Activated CD8-positive, alpha-beta memory T cell treated with anti-CD3 and anti-CD28 coated beads, Interleukin-2, amount 50 U/mL, for 24 hours (primary cell): Measurements from ENCODE around the gene ZNF92.
A peak's percentile ranks its signal among the peaks of the same experiment; 100 is the strongest.
"Not testable (repeated sequence)": the region's sequence is repeated elsewhere in the genome, so short reads cannot be mapped to it uniquely, and the experiment has no call there.

Experiments used
- DNase-seq: peaks from one replicate; pipeline ENCODE4 v3.0.0-alpha.2; 2020; ENCODE audit errors: extremely low read depth

Gene ZNF92

DNA sequence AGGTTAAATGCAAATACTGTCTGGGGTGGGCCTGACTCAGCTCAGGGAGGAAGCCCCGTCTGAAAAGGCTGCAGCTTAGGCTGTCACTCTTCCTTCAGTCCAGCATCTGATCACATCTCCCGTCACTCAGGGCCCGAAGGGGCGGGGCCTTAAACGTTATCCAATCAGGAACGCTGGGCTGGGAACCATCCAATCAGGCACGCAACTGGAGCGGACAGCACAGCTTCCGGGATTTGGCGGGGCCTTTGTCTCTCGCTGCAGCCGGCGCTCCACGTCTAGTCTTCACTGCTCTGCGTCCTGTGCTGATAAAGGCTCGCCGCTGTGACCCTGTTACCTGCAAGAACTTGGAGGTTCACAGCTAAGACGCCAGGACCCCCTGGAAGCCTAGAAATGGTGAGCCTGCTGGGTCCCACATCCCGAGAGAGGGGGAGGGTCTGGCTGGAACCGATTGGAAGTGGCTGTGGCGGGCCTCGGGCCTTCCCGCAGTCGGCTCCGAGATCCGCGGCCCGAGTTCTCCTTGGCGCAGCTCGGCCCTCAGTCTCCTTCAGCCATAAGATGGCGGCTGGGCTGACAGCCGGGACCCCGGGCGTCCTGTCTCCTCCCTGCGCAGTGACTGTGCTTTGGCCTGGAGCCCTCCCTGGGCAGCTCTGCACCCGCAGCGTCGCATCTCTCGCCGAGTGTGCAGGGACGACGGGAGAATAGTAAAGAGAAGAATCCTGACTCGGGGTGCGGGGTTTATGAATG is at the start of gene ZNF92:
TSS of gene ZNF92 (plus strand) at position 248 of the 744 bp plus-strand sequence. CDS start at position 391, 143 bp downstream.
- DNase-seq = peak; percentile 96

DNA sequence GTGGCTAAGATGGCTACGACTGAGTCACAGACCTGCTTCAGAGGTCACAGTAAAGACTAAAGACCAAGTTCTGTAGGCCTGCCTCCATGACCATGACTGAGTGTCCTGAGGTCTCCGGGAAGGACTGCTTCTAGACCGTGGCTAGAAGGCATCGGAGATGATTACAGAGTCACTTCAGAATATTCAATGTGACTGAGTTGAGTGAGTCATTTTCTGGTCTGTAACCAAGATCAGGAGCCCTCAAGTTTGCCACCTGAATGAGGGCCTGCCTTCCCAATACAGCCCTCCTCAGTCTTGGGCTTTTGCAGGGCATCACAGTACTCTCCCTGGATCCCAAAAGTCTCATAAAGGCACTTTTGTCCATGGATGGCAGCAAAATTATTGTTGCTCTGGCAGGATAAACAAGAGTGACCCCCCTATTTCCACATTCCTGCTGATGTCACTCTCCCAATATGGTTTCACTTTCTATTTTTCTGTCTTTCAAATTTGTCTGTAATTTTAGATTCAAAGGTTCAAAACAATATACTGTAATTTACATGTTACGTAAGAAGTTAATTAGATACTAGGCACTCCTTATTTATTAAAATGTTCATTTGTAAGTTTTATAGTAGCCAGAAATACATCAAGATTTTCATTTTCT is 47.7 kb upstream of the ZNF92 start:
- no peak for DNase-seq

DNA sequence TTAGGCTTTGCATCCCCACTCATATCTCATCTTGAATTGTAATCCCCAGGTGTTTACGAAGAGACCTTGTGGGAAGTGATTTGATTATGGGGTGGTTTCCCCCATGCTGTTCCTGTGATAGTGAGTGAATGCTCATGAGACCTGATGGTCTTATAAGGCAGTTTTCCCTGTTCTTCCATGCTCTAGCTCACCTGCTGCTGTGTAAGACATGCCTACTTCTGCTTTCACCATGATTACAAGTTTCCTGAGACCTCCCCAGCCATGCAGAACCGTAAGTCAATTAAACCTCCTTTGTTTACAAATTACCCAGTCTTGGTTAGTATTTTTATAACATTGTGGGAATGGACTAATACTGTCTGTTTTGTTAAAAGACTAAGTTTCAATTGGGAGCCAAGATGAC is 35.3 kb upstream of the ZNF92 start:
- DNase-seq = no peak

DNA sequence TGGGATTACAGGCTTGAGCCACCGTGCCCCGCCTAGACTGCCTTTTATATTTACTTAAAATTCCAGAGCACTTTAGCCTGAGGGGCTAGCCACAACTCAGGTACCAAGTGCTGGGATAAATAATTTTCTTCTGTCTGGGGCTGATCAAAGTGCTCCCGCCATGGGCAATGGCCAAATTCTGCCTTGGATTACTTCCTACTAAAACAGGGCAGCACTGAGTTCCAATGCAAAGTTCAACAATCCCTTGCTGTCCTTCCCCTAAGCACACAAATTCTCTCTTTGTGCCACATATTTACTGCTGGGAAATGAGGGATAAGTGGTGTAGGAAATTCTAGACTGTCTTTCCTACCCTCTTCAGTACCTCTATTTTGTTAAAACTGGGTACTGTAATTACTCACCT is 34.4 kb upstream of the ZNF92 start:
- no peak for DNase-seq

DNA sequence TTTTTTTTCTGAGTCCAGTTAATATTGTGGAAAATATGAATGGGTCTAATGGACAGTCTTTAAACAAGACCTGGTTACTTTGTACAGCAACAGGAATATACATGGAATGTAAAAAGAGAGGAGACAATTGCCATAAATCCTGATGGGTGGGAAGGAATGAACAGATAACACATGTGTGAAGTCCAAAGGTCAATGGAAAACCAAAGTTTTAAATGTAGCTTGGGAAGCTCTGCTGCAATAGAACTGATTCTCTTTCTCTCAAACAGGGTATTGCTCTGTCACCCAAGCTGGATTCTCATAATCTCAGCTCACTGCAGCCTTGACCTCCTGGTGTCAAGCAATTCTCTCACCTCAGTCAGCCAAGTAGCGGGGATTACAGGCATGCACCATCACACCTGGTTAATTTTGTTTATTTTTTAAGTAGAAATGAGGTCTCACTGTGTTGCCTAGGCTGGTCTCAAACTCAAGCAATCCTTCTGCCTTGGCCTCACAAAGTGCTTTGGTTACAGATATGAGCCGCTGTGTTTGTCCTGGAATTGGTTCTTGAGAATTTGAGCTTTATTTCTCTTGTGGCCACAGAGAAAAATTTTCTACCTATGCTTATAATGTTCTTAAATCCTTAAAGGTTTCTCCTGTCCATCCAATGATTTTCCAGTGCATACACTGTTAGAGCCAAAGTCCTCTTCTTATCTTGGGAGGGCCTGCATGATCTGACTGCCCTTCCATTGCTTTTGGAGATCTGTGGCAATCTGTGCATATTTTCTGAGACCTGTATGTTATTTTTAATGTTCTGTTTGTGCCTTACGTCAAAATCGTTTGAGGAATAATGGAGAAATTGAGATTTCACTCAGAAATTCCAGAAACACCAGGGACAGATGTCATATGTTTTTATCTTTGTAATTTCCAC is 30.7 kb upstream of the ZNF92 start:
- DNase-seq = no peak

DNA sequence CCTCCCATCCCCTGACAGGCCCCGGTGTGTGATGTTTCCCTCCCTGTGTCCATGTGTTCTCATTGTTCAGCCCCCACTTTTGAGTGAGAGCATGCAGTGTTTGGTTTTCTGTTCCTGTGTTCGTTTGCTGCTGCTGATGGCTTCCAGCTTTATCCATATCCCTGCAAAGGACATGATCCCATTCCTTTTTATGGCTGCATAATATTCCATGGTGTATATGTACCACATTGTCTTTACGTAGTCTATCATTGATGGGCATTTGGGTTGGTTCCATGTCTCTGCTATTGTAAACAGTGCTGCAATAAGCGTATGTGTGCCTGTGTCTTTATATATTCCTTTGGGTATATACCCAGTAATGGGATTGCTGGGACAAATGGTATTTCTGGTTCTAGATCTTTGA is 29.1 kb upstream of the ZNF92 start:
- not testable (repeated sequence) for DNase-seq

DNA sequence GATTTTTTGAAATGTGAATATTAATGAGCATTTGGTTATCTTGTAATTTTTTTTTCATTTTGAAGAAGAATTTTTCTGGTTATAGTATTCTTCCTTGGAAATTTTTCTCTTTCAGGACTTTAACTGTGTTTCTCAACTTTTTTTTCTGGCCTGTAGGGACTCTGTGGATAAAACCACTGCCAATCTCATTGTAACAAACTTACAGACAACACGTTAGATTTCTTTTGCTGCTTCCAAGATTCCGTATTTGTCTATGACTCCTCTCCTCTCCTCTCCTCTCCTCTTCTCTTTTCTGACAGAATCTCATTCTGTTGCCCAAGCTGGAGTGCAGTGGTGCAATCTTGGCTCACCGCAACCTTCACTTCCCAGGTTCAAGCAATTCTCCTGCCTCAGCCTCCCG is 19.4 kb upstream of the ZNF92 start:
- DNase-seq = no peak

DNA sequence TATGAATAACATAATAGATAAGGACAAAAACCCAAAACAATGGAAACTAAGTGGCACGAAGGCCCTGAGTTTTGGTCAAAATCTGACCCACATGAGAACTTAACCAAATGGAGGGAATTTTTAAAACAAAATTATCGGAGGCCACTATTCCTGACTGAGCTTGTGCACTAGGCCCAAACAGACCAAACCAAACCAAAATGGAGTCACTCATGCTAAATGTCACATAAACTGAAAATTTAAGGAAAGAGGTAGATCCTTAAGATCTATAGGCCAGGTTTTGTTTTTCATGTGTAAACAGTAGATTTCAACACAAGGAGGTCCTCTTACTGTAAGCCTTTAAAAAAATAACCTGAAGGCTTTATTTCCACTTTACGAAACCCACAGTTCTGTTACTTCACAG is 3.8 kb upstream of the ZNF92 start:
- no peak for DNase-seq

DNA sequence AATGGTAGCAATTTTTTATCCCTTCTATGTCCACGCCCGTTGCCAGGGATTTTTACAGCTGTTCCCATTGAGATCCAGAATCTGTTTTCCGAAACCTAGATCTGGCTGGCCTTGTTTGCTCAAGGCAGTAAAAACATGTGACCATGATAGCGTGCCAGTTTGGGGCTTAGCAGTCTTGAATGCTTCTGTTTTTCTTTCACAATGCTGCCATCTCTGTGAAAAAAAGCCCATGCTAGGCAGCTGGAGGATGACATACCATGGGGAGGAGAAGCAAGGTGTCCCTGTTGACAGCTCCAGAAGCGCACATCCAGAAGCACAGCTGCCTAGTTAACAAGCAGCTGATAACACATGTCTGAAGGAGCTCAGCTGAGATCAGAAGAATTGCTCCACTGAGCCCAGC is 2.2 kb upstream of the ZNF92 start:
- no peak for DNase-seq

DNA sequence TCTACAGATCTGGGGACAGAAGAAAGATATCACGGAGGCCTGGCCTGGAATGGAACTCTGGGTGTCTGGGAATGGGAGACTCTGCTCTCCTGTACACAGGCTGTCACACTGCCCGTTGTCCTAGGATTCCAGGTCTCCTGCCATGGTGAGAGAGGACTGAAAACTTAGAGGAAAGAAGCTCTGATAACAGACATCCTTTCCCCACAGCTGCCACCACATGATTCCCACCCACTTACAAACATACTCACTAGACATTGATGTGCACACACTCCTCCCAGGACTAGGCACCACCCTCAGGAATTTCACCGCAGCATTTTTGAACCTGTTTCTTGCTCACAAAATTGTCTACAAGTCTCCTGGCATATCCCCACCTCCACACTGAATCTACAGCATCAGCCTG is 5.7 kb downstream of the ZNF92 start:
- no peak for DNase-seq

DNA sequence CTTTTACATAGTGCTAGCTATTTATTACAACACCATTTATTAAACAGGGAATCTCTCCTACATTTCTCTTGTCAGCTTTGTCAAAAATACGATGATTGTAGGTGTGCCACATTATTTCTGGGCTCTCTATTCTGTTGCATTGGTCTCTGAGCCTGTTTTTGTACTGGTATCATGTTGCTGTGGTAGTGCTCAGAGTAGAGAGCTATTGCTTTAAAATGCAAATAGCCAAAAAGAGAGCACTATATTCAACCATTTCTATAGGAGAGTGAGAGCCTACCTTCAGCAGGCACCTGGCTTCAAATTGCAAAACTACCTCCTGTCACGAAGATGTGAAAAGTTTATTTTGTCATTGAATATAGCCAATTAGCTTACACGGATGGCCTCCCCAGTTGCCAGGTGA is 8.1 kb downstream of the ZNF92 start:
- no peak for DNase-seq

DNA sequence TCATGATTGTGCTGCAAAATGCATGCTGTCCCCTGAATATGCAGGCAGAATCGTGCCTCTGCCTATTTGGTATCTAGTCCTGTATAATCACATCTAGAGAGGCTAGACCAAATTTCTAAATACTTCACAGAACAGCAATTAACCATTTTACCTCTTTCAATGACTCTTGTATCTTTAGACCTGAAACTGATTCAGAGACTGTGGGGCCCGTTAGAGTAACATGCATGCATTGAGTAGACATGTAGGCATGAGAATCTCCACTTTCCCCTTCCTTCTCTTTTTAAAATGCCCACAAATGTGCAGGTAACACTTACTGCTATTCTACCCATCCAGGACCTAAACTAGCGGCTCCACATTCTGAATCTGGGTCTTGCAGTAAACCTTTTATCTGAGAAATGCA is 8.8 kb downstream of the ZNF92 start:
- DNase-seq = no peak

DNA sequence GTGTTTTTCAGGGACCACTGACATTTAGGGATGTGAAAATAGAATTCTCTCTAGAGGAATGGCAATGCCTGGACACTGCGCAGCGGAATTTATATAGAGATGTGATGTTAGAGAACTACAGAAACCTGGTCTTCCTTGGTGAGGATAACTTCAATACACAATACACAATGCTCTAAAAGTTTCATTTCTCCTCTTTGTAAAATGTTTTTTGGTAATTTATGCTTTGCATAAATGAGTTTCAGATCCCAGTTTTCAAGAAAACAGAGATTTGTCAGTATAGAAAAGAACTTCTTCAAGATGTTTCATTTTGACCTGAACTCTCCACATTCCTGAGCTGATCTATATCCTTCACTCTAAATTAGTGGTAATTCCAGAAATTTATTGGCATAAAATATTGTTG is 14.2 kb downstream of the ZNF92 start:
- no peak for DNase-seq

DNA sequence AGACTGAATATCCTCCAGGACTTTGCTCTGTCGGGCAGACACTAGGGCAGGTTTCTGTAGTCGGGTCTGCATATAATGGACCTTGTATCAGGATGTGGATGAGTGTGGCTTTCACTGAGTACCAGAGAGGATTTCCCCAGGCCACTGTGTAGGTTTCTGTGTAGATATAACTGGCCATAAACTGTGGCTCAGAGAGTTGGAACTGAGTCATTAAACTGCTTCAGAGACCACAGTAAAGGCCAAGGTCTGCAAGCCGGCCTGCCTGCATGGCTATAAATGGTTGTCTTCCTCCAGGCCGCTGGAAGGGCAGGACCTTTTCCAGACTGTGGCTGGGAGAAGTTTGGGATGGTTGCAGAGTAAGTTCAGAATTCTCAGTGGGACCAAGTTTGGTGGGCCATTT is 16.9 kb downstream of the ZNF92 start:
- DNase-seq = no peak

DNA sequence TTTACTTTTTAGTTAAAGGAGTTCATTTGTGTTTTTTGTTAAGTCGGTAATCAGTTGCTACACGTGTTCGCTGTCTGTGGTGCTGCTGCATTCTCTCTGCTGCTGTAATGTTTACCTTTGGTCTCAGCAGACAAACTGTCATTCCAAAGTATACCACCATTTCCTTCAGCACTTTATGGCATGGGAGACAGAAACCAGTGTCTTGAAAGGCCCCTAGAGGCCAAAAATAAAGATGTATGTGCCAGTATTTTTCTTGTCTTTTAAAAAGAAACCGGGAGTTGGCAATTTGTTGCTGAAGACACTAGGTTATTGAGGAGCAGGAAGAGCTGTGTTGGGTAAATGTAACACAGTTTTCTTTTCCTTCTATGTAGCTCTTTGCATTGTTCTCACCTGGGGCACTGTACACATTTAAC is 24.1 kb downstream of the ZNF92 start:
- DNase-seq = no peak

DNA sequence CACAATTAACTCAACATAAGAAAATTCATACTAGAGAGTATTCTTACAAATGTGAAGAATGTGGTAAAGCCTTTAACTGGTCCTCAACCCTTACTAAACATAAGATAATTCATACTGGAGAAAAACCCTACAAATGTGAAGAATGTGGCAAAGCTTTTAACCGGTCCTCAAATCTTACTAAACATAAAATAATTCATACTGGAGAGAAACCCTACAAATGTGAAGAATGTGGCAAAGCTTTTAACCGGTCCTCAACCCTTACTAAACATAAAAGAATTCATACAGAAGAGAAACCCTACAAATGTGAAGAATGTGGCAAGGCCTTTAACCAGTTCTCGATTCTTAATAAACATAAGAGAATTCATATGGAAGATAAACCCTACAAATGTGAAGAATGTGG is 25.0 kb downstream of the ZNF92 start:
- DNase-seq = not testable (repeated sequence)

DNA sequence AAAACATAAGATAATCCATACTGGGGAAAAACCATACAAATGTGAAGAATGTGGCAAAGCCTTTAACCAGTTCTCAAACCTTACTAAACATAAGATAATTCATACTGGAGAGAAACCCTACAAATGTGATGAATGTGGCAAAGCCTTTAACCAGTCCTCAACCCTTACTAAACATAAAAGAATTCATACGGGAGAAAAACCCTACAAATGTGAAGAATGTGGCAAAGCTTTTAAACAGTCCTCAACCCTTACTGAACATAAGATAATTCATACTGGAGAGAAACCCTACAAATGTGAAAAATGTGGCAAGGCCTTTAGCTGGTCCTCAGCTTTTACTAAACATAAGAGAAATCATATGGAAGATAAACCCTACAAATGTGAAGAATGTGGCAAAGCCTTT is 25.4 kb downstream of the ZNF92 start:
- not testable (repeated sequence) for DNase-seq

DNA sequence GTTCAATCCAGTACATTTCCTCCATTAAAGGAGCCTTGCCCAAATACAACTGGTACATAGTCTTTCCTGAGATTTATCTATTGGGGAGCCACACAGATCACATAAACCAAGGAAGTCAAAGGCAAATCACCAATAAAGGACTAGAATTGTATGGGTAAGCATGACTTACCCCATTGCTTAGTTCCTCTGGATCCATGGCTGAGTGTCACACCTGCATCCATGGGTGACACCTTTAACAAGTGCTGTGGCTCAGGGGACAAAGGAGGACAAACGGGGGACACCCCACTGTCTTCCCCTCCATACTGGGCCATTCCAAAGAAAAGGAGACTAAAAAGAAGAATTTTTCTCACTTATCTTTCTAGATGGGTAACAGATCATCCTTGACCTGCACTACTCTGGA is 30.4 kb downstream of the ZNF92 start:
- DNase-seq = no peak

DNA sequence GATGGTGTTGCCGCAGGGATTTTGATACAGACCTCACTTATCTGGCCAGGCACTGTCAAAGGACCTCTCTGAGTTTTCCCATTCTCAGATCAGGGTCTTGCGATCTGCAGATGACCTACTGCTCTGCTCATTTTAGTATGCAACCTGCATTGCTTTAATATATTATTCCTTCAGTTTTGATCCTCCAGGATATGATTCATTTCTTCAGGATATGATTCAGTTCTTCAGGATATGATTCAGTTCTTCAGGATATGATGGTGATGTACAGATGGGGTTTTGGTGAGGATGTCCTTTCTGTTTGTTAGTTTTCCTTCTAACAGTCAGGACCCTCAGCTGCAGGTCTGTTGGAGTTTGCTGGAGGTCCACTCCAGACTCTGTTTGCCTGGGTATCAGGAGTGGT is 33.1 kb downstream of the ZNF92 start:
- not testable (repeated sequence) for DNase-seq

DNA sequence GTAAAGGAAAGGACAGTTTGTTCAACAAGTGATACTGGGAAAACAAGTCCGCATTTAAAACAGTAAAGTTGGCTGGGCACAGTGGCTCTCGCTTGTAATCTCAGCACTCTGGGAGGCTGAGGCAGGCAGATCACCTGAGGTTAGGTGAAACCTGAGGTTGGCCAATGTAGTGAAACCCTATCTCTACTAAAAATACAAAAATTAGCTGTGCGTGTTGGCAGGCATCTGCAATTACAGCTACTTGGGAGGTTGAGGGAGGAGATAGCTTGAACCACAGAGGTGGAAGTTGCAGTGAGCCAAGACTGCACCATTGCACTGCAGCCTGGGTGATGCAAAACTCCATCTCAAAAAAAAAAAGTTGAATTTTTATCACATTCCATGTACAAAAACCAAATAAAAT is 35.7 kb downstream of the ZNF92 start:
- no peak for DNase-seq

DNA sequence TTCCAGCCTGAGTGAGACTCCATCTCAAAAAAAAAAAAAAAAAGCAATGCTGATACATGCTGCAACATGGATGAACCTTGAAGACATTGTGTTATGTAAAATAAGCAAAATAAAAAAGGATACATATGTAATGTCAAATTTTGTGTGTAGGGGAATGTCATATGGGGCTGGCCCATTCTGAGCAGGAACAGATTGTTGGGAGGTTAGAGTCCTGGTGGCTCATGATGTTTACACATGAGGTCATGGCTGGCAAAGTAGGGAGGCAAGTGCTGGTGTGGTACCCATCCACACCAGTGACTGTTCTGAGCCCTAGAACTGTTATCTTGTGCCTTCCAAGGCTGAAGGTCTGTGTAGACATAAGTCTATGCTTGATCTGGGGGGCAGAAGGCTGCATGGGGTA is 37.6 kb downstream of the ZNF92 start:
- DNase-seq = no peak

DNA sequence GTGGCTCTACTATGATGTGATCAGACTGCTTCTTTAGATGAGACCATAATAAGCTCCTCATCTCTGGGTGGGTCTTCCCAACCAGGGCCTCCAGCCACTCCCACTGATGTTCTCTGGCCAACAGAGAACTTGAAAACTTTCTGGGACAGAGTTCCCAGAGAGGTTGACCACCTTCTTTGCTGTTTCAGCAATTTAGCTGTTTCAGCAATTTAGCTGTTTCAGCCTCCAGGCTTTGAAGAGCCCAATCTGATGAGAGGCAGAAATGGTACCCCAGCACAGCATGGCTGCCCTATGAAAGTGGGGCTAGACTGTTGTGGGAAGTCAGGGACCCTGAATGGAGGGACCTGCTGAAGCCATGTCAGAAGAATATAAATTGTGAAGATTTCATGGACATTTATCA is 49.0 kb downstream of the ZNF92 start:
- DNase-seq = no peak

DNA sequence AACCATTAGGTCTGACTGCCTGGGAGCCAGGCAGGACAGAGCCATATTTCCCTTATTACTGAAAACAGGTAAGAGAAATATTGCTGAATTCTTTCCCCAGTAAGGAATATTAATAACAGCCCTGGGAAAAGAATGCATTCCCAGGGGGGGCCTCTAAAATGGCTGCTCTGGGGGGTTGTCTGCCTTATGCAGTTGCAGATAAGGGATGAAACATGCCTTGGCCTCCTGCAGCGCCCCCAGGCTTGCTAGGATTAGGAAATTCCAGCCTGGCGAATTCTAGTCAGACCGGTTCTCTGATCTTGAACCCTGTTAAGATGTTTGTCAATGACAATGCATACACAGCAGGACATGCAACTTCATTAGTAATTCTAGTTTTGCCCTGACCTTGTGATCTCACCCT is 49.6 kb downstream of the ZNF92 start:
- DNase-seq = not testable (repeated sequence)
